HepG2 (cell line): ENCODE measurements around the gene ATL2. TPM values are rescaled to one million over a fixed set of nuclear protein-coding genes. Genes with fewer than 3 reads are reported as not detected.

Experiments
- ATRX ChIP-seq: sonication (generic); formaldehyde crosslinking; IDR thresholded peaks from 2 replicates; pipeline ENCODE4 v1.4.0; 2020; ENCODE audit warnings: missing genetic modification reagents, borderline replicate concordance
- BRF2 ChIP-seq: sonication (generic); formaldehyde crosslinking; IDR thresholded peaks from 2 replicates; pipeline ENCODE4 v1.8.1; 2022; ENCODE audit warnings: mild to moderate bottlenecking, missing genetic modification reagents
- CEBPB ChIP-seq: IDR thresholded peaks from 2 replicates; pipeline ENCODE4 v1.6.1; 2011; ENCODE audit warnings: low read depth, low read length, improper control_type of control experiment, borderline replicate concordance
- FLYWCH1 ChIP-seq: sonication (generic); formaldehyde crosslinking; IDR thresholded peaks from 2 replicates; pipeline ENCODE4 v1.8.1; 2023; ENCODE audit warnings: mild to moderate bottlenecking, missing genetic modification reagents
- HBP1 ChIP-seq: IDR thresholded peaks from 2 replicates; pipeline ENCODE4 v1.6.1; 2016; ENCODE audit warnings: low read depth, control low read depth
- HNF1B ChIP-seq: sonication (generic); formaldehyde crosslinking; IDR thresholded peaks from 2 replicates; pipeline ENCODE4 v1.5.1; 2020; ENCODE audit warnings: mild to moderate bottlenecking, moderate library complexity, missing genetic modification reagents
- IKZF4 ChIP-seq: sonication (generic); formaldehyde crosslinking; IDR thresholded peaks from 2 replicates; pipeline ENCODE4 v1.5.1; 2020; ENCODE audit warnings: borderline replicate concordance, mild to moderate bottlenecking, low read depth, missing genetic modification reagents; ENCODE audit errors: not compliant biosample characterization
- KLF11 ChIP-seq: IDR thresholded peaks from 2 replicates; pipeline ENCODE4 v1.6.1; 2016; ENCODE audit warnings: missing compliant biosample characterization
- NR0B2 ChIP-seq: sonication (generic); formaldehyde crosslinking; IDR thresholded peaks from 2 replicates; pipeline ENCODE4 v1.4.0; 2020; ENCODE audit warnings: mild to moderate bottlenecking, missing genetic modification reagents
- NR2F1 ChIP-seq, 2 experiments: fragments of 450-650 bp in 1 of 2; formaldehyde crosslinking in 1 of 2; IDR thresholded peaks; 2 replicates each; pipeline versions ENCODE4 v1.5.0 to v1.6.1; 2016 to 2020; ENCODE audit warnings: mild to moderate bottlenecking in 1 of 2, missing compliant biosample characterization in 1 of 2, missing genetic modification reagents in 1 of 2, moderate library complexity in 1 of 2
- NRL ChIP-seq: sonication (generic); formaldehyde crosslinking; IDR thresholded peaks from 2 replicates; pipeline ENCODE4 v1.5.0; 2020; ENCODE audit warnings: missing genetic modification reagents, mild to moderate bottlenecking, moderate library complexity, borderline replicate concordance
- PTBP1 ChIP-seq: fragments of 200-400 bp; formaldehyde crosslinking; IDR thresholded peaks from 2 replicates; pipeline ENCODE4 v1.6.1; 2018; ENCODE audit warnings: low read length, low read depth; ENCODE audit not compliant: poor library complexity, severe bottlenecking
- TCF7 ChIP-seq: sonication (generic); IDR thresholded peaks from 2 replicates; pipeline ENCODE4 v1.6.1; 2016; ENCODE audit warnings: antibody characterized with exemption, low read depth
- ZHX1 ChIP-seq: sonication (generic); formaldehyde crosslinking; IDR thresholded peaks from 2 replicates; pipeline ENCODE4 v1.8.1; 2022; ENCODE audit warnings: low read depth, mild to moderate bottlenecking, missing genetic modification reagents
- ZNF414 ChIP-seq: sonication (generic); formaldehyde crosslinking; IDR thresholded peaks from 2 replicates; pipeline ENCODE4 v1.5.0; 2020; ENCODE audit warnings: missing genetic modification reagents
- ZNF557 ChIP-seq: sonication (generic); formaldehyde crosslinking; IDR thresholded peaks from 2 replicates; pipeline ENCODE4 v1.4.0; 2020; ENCODE audit warnings: missing genetic modification reagents
- ZNF770 ChIP-seq: sonication (generic); formaldehyde crosslinking; IDR thresholded peaks from 2 replicates; pipeline ENCODE4 v1.5.0; 2020; ENCODE audit warnings: mild to moderate bottlenecking, missing genetic modification reagents
- ZNF777 ChIP-seq: sonication (generic); formaldehyde crosslinking; IDR thresholded peaks from 2 replicates; pipeline ENCODE4 v1.4.0; 2020; ENCODE audit warnings: missing genetic modification reagents
- ZNF782 ChIP-seq: sonication (generic); formaldehyde crosslinking; IDR thresholded peaks from 2 replicates; pipeline ENCODE4 v1.4.0; 2020; ENCODE audit warnings: missing genetic modification reagents, mild to moderate bottlenecking, borderline replicate concordance
- polyA plus RNA-seq, 8 experiments: library from polyadenylated mRNA; depleted of rRNA in 3 of 8; stranded (reverse) in 7 of 8; unstranded in 1 of 8; fragments of >200 nt; fragmentation: Illumina TruSeq in 4 of 8; extraction: Trizol in 4 of 8; gene quantifications; 2 replicates each; pipeline versions ENCODE4 v1.2.1 to v1.2.3, GENCODE V29; 2011 to 2016; ENCODE audit warnings: low read depth in 4 of 8, missing spikeins in 1 of 8, mixed read lengths in 1 of 8; ENCODE audit not compliant: insufficient read depth in 1 of 8
- total RNA-seq, 5 experiments: library from RNA; depleted of rRNA; stranded (reverse); fragments of >200 nt; fragmentation: Illumina TruSeq; extraction: Trizol; gene quantifications; 2 replicates each; pipeline ENCODE4 v1.2.3, GENCODE V29; 2016; ENCODE audit warnings: low read depth in 1 of 5

ATL2 gene
- total and polyA plus RNA-seq, 2 of the 13 experiments (the other 11 are each of a cell fraction or from before 2014, with no cell fraction given), result 56.5 to 119 TPM

- no peak for TF ChIP-seq ZNF770 (CRISPR knock-in tag)
- TF ChIP-seq ZHX1 (CRISPR knock-in tag), result no peak
- TF ChIP-seq ATRX (CRISPR knock-in tag), result no peak
- no peak for TF ChIP-seq NR0B2 (CRISPR knock-in tag)
- no peak for TF ChIP-seq HNF1B
- TF ChIP-seq HBP1 (CRISPR knock-in tag), result no peak
- no peak for TF ChIP-seq IKZF4 (CRISPR knock-in tag)
- no peak for TF ChIP-seq ZNF782 (CRISPR knock-in tag)
- no peak for TF ChIP-seq ZNF777 (CRISPR knock-in tag)
- no peak for TF ChIP-seq ZNF557 (CRISPR knock-in tag)
- no peak for TF ChIP-seq TCF7
- TF ChIP-seq FLYWCH1 (CRISPR knock-in tag), result no peak
- TF ChIP-seq ZNF414 (CRISPR knock-in tag), result no peak
- TF ChIP-seq KLF11 (CRISPR knock-in tag), result no peak
- no peak for TF ChIP-seq BRF2 (CRISPR knock-in tag)
- no peak for TF ChIP-seq NRL (CRISPR knock-in tag)
- no peak for TF ChIP-seq NR2F1 (CRISPR knock-in tag; IDR thresholded peaks at IDR 0.05)
- TF ChIP-seq PTBP1, result no peak
- no peak for TF ChIP-seq CEBPB
Measured at GRCh38 chr2:38315707-38316333, 61.3 kb downstream of the ATL2 start (continued).
